Measurements from ENCODE around the gene DMRT1.

DMRT1 gene

GRCh38 chr9:841371-842209 is at the start of gene DMRT1:
TSS of gene DMRT1 (plus strand) at chr9:841697. CDS start at chr9:841839, 142 bp downstream.
- no peak for DNase-seq (ENCODE audit: low spot score)

GRCh38 chr9:792331-793260 is 48.9 kb upstream of the DMRT1 start:
- no peak for DNase-seq (ENCODE audit: low spot score)

- DNase-seq (ENCODE audit: low spot score), result no peak
Measured at GRCh38 chr9:794386-794785, 47.1 kb upstream of the DMRT1 start.

GRCh38 chr9:795869-796268 is 45.6 kb upstream of the DMRT1 start:
- no peak for DNase-seq (ENCODE audit: low spot score)

- DNase-seq (ENCODE audit: low spot score), result no peak
Measured at GRCh38 chr9:800591-801150, 40.8 kb upstream of the DMRT1 start.

GRCh38 chr9:801399-802071 is 40.0 kb upstream of the DMRT1 start:
- no peak for DNase-seq (ENCODE audit: low spot score)

GRCh38 chr9:804026-804425 is 37.5 kb upstream of the DMRT1 start:
- DNase-seq (ENCODE audit: low spot score), result no peak

GRCh38 chr9:805151-805550 is 36.3 kb upstream of the DMRT1 start:
- DNase-seq (ENCODE audit: low spot score), result no peak

- no peak for DNase-seq (ENCODE audit: low spot score)
Measured at GRCh38 chr9:806285-807156, 35.0 kb upstream of the DMRT1 start.

GRCh38 chr9:811106-811531 is 30.4 kb upstream of the DMRT1 start:
- no peak for DNase-seq (ENCODE audit: low spot score)

- no peak for DNase-seq (ENCODE audit: low spot score)
Measured at GRCh38 chr9:818958-819357, 22.5 kb upstream of the DMRT1 start.

GRCh38 chr9:826500-827280 is 14.8 kb upstream of the DMRT1 start:
- no peak for DNase-seq (ENCODE audit: low spot score)

GRCh38 chr9:840343-840742 is 1.2 kb upstream of the DMRT1 start:
- no peak for DNase-seq (ENCODE audit: low spot score)

GRCh38 chr9:842635-843426 is 1.3 kb downstream of the DMRT1 start:
- DNase-seq (ENCODE audit: low spot score), result no peak

GRCh38 chr9:843427-843785 is 1.9 kb downstream of the DMRT1 start:
- no peak for DNase-seq (ENCODE audit: low spot score)

GRCh38 chr9:846852-847251 is 5.4 kb downstream of the DMRT1 start:
- no peak for DNase-seq (ENCODE audit: low spot score)

GRCh38 chr9:847505-847904 is 6.0 kb downstream of the DMRT1 start:
- no peak for DNase-seq (ENCODE audit: low spot score)

GRCh38 chr9:849431-849830 is 7.9 kb downstream of the DMRT1 start:
- DNase-seq (ENCODE audit: low spot score), result no peak

- DNase-seq (ENCODE audit: low spot score), result no peak
Measured at GRCh38 chr9:852539-852938, 11.0 kb downstream of the DMRT1 start.

- DNase-seq (ENCODE audit: low spot score), result no peak
Measured at GRCh38 chr9:859251-859650, 17.8 kb downstream of the DMRT1 start.

Data from CD4-positive, alpha-beta T cell treated with Interleukin-15 for 4 hours (primary cell).